GM15510 (cell line): ENCODE data around the gene CHD6.
A peak's percentile ranks its signal among the peaks of the same experiment; 100 is the strongest.

Source experiments
- POLR2A ChIP-seq: IDR thresholded peaks from 3 replicates; pipeline ENCODE4 v1.6.1; 2011; ENCODE audit warnings: borderline replicate concordance; ENCODE audit not compliant: insufficient read length; ENCODE audit errors: extremely low read depth

Gene CHD6

GRCh38 chr20:41617902-41618806 is at the start of gene CHD6:
Gene CHD6 (minus strand): TSS chr20:41618377. CDS start chr20:41551337, 67,040 bp downstream.
- peak; percentile 40 for TF ChIP-seq POLR2A

DNA sequence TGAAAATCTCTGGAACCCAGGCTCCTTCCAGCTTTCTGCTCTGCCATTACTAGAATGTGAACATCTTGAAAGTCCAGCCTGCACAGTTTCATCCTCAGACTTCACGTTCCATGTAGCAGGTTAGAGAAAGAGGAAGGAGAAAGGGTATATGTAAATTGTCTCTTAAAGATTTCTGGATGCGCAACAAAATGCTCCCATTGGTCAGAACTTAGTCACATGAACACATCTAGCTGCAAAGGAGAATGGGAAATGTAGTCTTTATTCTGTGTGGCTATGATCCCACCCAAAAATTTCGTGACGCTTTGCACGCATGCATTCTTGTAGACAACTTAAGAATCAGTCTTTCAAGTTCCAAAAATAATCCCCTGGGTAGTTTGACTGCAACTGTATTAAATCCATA is 46.4 kb upstream of the CHD6 start:
- TF ChIP-seq POLR2A, result no peak

- no peak for TF ChIP-seq POLR2A
Measured at GRCh38 chr20:41657655-41658054, 39.5 kb upstream of the CHD6 start.

DNA sequence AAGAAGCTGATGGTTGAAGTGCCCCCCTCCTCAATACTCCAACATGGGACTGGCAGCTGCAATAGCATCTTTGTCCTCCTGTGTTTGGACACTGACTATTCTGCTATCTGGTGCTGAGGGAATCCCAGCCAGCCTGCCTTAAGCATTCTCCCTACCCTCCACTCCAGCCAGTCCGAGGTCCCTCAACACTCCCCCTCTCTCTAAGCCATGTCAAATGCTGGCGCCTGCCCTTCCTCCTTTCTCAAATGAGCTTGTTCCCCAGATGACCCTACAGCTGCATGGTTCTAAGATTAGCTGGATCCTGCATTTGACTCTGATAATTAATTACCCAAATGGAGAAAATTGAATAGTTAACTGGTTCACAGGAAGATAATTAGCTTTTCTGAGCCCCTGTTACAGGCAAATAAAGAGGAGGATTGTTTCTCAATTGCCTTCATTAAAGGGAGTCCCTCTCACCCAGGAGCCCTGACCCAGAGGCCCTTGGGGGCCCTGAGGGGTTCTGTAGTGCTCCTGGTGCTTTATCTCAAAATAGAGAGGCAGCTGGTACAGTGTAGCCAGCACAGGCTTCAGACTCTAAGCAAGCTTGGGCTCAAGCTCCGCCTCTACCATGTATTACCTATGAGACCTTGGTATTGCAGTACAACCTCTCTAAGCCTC is 37.9 kb upstream of the CHD6 start:
- no peak for TF ChIP-seq POLR2A

DNA sequence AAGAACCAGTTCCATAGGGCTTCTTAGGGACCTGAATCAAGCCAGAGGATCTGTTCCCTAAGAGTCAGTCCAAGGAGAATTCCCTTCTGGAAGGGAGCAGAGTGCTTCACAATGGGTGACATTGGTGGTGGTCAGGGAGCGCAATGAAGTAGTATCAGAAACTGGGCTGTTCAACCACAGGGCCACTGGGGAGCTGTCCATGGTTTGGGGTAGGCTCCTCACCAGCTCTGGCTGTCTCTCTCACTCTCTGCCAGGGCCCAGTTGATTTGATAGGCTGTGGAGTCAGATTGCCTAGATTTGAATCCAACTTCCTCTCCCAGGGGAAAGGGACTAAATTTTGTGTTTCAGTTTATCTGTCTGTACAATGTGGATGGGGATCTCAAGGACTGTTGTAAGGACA is 36.7 kb upstream of the CHD6 start:
- no peak for TF ChIP-seq POLR2A

DNA sequence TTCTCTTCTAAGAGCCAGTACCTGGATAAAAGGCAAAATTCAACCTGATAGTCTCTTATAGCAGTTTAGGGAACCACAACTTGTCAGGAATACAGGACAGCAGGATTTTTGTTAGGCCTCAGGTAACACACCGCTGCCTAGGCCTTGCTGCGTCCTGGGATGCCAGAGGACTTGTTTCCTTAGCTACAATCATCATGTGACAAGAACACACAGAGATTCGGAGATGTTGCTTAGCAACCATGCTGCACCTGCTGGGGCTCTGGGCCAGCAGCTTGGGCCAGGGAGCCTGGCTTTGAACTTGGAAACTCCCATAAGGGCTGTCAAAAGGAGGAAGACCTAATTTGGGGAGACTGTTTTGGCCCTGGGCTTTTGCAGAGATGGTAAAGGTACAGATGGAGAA is 36.1 kb upstream of the CHD6 start:
- TF ChIP-seq POLR2A, result no peak

- no peak for TF ChIP-seq POLR2A
Measured at GRCh38 chr20:41650231-41650948, 32.2 kb upstream of the CHD6 start.

DNA sequence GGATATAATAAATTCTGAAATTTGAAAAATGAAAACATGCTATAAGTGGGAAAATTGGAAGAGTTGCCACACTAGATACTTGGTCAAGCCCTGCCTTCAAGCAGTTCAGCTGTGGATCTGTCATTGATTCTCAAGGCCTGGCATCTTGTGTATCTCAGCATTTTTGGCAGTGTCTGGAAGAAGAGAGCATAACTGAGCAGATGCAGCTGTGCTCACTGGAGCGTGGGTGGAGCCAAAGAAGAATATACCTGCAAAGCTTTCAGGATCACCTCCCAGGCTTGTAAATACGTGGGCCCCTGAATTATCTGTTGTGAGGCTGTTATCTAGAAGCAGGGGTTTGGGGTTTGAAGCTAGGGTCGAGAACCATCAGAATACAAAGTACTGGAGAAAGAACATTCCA is 31.3 kb upstream of the CHD6 start:
- TF ChIP-seq POLR2A, result no peak

- no peak for TF ChIP-seq POLR2A
Measured at GRCh38 chr20:41645372-41645771, 27.2 kb upstream of the CHD6 start.

DNA sequence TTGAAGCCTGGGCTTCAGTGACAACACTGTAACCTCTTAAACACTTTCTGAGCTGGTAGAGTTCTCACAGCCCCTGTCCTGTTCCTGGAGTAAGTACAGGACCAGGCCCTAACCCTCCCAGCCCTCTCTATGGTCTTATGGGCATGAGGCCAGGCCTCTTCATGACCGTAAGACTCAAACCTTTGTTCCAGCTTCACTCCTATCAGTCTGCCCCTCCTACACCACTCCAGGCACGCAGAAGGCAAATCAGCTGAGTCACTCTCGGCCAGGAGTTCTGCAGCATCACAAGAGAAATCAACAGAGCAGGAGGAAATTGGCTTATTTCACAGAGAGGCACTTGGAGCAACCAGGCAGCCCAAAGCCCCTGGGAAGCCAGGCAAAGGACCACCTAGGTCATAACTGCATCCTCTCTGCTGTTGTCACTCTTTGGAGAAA is 25.3 kb upstream of the CHD6 start:
- no peak for TF ChIP-seq POLR2A

DNA sequence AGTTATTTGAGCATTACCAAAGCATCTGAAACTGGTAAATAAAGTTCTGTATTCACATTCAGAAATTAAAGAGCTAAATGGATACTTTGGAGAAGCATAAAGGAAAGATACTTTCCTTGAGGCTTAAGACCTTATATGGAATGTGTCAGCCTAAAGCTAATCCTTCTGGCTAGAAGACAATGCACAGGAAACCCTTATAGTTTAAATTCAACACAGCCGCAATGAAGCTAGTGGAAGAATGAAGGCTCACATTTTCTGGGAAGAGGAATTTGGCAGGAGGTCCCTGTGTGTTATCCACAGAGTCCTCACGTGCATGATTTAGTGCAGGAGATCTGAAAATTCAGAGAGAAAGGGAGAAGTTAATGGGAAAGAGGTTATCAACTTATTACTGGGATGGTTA is 21.5 kb upstream of the CHD6 start:
- TF ChIP-seq POLR2A, result no peak

DNA sequence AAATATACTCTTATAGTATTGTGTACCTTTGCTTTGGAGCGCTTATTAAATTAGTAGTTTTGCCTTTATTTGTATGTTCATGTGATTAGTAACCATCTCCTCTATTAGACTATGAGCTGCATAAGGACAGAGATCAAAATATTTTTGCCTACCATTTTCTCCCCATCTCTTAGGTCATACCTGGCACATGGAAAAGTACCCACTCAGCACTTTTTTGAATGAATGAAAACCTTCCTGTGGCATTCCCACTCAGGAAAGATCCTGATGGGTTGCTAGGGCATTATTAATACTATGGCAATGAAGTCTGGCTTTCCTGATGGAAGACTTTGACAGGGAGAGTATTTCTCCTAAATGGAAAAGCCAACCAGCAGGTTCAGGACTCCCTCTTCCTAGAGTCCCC is 20.3 kb upstream of the CHD6 start:
- no peak for TF ChIP-seq POLR2A

GRCh38 chr20:41635158-41635557 is 17.0 kb upstream of the CHD6 start:
- TF ChIP-seq POLR2A, result no peak

DNA sequence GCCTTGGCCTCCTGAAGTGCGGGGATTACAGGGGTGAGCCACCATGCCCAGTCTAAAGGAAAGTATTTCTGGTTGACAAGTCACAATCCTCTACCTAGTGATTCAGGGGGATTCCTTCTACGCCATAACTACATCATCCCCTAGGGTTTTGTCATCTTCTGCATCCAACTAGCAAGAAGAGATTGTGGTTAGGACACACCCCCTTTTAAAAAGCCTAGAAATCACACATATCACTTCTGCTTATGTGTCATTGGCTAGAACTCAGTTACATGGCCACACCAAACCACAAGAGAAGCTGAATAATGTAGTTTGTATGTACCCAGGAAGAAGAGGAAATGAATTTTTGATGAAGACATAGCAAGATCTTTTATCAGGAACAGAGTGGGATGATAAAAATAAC is 14.7 kb upstream of the CHD6 start:
- TF ChIP-seq POLR2A, result no peak

GRCh38 chr20:41631826-41632225 is 13.6 kb upstream of the CHD6 start:
- TF ChIP-seq POLR2A, result no peak
